HG03097 (cell line): ENCODE data around the gene SNX11.

Source experiments
- ATAC-seq: cut with Tn5 transposase; IDR thresholded peaks from one replicate; pipeline ENCODE4 v1.9.1; 2021; ENCODE audit not compliant: unreplicated experiment, low FRiP score

The SNX11 gene

DNA sequence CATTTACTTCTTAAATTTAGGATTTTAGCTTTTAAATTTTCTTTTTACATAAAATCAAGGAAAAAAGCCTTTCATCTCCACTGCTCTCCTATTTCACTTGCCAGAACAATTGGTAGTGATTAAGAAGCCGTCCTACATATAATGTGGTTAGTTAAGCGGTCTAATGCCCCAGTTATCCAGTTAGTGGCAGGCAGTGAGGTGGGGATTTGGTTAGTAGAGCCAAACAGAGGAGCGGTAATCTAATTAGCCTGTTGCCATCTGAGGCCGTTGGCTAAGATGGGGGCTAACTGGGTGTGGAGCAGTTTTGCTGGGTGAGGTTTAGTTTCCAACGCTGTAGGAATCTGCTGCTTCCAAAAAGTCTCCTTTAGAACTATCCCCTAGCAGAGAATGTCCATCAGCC is 22.4 kb downstream of the SNX11 start:
- ATAC-seq, result no peak

DNA sequence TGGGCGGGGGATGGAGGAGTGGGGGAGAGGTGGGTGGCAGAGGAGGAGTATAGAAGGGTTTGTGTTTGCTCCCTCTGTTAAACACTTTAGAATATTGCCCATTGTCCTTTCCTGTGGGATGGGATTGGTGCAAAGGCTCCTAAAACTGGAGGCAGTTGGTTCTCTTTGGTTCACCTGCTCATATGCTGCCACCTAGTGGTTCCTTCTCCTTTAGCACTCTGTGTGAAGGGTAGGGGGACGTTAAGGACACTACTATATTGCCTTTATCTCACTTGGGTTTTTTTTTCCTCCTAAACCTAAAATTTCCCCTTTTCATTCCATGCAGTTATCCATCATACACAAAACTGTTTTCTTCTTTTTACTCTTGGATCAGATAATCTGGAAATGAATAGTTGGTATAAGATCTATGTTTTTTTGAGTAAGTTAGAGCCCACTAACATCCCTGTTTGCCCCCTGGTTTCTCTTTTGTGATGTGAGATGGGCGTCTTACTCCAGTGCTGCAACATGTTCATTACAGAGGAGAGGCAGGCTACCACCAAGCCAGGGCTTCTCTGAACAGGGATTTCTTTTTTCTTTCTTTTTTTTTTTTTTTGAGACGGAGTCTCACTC is 23.8 kb downstream of the SNX11 start:
- ATAC-seq, result no peak

DNA sequence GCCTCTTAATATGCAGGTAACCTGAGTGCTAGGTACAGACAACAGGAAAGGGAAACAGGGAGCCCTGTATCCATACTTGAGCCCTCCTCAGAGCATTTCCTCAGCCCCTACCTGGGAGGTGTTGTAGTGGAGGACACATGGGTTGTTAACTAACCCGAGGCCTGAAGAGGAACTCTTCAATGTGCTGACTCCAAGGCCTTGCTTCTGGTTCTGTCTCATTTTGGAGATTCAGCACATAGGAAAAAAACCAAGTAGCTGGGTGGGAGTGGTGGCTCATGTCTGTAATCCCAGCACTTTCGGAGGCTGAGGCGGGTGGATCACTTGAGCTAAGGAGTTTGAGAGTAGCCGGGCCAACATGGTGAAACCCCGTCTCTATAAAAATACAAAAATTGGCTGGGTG is 24.8 kb downstream of the SNX11 start:
- no peak for ATAC-seq

DNA sequence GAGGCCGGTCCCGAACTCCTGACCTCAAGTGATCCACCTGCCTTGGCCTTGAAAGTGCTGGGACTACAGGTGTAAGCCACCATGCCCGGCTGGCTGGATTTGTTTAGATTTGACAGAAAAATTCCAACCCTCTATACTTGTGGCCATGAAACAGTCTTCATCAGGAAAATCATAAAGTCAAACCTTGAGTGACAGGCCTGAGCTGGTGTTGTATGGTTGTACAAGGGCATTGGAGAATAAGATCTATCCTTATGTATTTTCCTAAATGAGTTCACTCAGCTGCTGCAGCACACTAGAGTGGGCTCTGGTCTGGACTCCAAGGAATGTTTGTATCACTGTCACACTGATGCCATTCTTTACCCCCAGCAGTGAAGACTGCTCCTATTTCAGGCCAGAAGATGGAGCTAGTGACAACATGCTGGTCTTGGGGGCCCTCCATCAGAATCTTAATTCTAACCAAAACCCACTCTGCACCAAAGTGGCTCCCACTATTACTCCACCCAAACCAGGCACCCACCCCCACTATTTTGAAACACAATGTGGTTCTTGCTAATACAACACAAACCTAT is 27.4 kb downstream of the SNX11 start:
- ATAC-seq, result no peak

DNA sequence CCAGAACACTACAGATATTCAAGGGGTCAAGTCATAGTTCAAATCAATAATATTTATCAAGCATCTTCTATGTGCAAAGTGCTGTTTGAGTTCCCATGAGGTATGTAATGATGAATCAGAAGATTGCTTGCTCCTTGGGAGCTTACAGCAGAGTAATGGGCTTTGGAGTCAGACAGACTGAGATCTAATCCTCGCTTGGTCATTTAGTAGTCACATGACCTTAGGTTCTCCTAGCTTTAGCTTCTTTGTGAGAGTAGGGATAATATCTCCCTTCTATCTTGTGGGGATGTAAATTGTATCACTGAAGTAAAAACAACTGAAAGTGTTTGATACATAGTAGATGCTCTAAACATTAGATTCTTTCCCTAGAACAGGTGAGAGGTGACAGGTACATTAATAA is 30.1 kb downstream of the SNX11 start:
- ATAC-seq, result no peak

DNA sequence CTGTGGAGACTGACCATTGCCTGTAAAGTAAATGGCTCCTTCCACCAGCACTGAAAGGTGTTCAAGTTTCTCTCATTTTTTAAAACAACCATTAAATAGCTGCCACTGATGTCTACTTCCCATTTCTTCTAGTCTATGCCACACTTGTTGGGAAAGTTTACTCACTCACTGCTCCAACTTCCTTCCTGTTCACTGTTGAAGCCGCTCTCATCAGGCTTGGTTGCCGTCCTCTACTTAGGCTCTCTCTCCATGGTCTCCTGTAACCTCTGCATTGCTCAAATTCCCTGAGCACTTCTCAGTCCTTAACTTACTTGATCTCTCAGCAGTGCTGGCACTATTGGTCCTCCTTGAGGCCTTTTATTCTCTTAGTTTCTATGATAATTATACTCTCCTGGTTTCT is 32.4 kb downstream of the SNX11 start:
- no peak for ATAC-seq

DNA sequence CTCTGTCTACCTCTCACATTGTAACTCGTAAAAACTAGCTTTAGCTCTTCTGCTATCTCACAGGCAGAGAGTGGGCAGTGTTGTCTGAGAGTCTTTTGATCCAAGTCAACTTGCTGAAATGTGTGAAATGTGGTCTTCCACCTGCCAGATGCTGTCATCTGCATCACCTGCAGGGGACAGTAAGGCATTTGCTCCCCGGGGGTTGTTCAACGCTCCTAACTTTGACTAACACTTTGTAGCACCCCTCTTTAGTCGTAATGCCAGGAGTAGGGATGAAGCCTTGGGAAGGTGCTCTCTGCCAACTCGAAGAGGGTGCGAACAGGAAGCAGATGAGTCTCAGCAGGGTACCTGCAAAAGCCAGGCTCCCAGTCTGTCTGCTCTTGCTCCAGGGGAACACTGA is 36.1 kb downstream of the SNX11 start:
- ATAC-seq, result no peak

DNA sequence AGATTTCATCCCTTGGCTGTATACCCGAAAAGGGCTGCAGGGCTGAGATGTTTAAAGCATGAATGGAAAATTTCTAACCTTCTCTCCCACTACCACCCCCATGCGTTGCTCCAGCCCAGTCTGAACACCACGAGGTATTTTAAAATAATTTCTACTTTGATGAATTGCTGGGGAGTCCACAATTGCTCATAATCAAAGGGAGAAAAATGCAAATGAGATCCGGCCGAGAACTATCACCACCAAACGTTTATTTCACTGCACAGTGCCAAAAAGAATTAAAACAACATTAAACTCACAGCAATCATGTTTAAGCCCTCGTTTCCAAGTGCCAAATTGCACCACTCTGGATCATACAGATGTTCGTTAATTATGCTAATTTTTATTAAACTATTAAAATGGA is 36.7 kb downstream of the SNX11 start:
- ATAC-seq, result no peak

DNA sequence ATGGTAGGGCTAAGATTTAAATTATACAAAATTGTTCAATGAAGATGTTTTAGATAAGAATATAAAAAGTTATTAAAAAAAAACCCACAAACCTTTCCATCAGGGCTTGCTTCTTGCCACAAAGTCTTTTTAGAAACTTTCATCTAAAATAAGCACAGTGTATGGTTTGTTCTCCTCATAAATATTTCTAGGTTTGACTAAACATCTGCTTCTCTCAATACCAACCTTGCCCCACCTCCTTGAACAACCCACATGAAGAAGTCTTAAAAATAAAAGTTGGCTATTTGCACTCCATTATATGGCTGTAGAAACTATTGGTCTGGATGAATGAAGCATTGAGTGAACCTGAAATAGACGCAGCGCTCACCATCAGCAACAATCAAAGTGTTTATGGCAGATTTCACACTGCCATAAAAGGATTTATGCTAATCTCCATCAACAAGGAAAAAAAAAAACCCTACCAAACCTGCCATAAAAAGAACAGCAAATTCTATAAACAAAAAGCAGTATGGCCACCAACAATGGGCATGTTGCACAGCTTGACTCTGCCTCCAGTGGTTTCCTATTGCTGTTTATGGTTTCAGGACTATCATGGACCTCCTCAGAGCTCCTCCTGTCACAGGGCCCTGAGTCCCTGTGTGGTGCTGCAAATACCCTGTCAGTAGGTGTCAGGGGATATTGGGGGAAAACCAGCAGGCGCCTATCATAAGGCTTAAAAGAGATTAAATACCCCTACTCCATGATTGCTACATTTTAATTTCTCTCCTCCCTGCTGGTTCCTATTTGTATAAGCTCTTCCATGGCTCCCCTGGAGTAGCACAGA is 37.6 kb downstream of the SNX11 start:
- ATAC-seq, result no peak

DNA sequence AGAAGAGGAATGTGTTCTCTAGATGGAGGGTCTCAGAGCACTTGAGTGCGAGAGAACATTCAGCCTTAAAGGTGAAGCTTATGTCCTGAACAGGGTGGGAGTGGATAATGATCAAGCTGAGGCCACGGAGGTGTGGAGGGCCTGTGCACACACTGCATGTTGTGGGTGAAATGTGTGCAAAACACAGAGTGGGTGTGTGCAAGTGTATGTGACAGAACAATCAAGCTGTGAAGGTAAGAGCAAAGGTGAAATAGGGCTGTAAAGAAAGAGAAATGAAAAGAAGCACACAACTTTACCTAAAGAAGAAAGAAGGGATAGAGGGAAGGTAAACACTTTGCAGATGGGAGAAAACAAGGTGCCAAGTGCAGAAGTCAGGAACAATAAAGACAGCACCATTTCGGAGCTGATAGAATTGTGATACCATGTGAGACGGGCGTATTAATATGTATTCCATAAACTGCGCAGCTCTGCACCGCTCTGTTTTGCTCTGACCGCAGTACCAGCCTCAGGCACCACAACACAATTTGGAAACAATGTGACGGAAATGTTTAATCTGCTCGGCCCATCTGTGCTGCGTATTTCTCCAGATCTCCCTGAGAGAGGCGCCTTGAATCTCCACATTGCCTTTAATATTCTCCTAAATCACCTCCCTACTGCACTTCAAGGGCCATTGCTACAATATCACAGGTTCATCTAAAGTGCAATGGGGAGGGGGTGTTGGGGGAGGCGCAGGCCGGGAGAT is 40.6 kb downstream of the SNX11 start:
- no peak for ATAC-seq

DNA sequence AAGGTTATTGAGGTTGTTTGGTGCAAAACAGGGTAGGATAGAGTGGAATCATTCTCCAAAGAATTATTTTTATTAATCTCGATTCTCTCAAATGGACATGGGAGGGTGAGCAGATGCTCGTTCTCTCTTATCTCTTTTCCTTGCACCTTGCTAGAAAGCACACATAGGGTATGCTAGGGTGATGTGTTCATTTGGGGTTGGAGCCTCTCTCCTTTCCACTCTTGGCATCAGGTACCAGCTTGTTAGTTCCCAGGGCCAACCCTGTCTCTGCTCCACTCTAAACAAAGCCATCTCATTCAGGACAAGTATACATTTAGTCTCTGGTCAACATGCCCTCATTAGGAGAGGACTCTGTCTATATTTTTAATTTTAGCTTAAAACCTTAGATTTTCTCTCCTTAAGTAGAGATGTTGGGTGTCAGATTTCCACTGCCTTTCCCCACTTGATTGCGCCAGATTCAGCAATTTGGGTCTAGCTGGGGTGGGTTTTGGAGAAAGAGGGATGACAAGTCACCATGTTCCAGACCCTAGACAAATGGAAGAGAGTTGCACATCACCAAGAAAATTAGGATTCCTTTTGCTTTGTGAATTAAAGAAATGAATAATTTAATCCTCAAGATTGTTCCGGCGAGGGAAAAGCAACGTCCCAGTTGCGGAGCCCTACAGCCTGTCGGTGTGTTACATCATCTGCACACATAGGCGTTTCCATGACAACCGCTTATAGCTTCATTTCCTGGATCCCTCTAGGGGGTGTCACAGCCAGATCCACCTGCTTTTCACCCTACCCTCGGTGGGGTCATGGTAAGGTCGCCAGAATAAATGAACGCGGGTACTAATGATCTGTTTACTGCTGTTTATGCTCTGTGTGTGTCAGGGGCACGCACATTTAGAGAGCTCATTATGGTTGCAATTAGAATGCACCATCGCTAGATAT is 41.6 kb downstream of the SNX11 start:
- ATAC-seq, result no peak

DNA sequence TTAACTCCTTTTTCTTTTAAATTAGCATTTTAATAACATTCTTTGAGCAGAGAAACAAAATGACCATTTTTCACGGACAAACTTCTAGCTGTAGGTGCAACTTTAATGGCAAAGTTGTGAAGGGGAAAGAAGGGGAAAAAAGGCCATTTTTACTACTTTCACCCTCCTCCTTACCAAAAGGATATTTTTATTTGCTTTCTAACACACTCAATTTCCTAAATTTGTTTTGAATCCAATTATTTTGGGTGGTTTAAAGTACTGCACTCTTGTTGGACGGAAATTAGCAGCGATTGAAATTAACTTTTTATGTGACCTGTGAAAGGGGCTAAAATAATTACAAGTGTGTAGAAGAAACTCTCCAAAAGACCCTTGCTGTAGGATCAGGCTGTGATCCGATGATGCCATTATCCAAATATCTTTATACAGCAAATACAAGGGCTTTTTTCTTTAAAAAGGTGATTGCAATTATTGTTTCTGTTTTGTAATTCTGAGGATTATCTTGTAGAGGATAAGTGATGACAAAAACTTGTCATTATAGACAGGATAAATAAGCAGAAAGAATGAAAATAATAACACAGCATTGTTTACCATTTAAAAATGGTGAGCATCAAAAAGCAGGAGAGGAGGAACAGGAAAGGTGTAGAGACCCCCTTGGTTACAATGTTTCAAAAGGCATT is 42.4 kb downstream of the SNX11 start:
- no peak for ATAC-seq

DNA sequence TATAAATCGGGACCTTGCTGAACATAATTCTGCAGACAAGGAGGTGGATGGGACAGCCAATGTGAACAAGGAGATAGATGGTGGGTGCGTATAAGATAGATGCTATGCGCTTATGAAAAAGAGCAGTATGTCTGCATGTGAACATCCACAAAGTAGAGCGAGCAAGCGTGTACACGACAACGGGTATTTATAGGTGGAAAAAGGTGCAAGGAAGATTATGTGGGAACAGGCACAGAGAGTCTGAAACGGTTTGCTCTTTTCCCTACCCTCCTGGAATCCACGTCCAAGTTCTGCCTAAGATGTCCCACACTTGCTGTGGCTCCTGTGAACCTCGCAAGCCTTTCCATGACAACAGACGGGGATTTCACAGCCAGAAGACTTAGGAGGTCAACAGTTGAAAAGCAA is 43.0 kb downstream of the SNX11 start:
- ATAC-seq, result no peak

DNA sequence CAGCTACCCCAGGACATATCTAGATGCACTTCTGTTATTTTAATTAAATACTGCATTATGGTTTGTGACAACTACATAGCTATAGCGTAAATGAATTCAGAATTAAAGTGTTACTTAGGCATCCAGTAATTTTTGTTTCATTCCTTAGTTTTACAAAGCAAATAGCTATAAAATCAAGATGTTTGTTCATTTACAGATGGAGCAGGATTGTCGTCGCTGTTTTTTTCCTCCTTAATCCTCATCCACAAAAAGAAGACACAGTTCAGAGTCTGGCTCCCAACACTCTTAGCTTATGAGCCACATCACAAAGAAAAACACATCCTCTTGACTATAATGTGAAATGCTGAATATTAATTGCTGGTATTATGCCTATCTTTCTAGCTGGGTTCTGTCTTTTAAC is 43.7 kb downstream of the SNX11 start:
- ATAC-seq, result no peak

DNA sequence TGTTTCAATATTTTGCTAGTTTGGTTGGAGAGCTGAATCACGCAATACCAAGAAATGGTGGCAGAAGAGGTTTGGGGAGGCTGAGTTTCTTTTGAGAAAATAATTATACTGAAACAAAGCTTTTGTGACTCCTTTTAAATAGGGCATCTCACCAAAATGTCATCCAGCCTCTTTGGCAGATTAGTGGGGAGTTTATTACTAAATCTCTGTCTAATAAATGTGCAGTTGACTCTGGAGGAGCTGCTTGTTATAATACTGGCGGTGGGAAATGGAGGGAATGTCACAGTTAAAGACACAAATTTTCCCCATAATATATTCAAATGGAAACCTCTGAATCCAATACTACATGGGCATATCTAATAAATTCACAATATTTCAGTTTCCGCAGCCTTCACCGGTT is 44.7 kb downstream of the SNX11 start:
- ATAC-seq, result no peak

DNA sequence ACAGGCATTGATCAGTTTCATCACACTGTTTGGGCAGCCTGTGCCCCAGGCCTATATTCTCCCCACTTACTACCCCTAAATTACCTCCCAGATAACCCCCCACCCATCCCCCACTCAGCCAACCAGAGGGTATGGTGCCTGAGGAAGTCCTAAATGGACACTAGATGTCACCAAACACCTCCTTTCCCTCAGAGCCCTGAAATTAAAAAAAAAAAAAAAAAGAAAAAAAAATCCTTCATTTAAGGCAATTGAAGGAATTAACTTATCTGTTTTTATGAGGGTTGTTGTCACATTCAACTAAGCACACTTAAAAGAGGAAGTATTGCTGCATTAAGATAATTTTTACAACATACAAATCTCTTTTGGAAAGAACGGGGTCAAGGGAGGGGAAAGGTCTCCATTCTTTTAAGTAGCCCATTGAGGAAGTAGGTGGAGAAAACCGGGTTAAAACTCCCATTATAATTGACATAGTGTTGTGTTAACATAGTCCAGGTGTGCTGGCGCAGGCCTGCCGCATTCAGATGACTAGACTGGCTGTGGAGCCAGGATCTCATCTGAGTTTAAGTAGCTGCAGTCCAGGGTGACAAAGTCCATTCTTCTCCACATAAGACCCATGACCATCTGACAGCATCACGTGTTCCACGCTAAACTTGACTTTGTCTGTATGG is 46.3 kb downstream of the SNX11 start:
- no peak for ATAC-seq

DNA sequence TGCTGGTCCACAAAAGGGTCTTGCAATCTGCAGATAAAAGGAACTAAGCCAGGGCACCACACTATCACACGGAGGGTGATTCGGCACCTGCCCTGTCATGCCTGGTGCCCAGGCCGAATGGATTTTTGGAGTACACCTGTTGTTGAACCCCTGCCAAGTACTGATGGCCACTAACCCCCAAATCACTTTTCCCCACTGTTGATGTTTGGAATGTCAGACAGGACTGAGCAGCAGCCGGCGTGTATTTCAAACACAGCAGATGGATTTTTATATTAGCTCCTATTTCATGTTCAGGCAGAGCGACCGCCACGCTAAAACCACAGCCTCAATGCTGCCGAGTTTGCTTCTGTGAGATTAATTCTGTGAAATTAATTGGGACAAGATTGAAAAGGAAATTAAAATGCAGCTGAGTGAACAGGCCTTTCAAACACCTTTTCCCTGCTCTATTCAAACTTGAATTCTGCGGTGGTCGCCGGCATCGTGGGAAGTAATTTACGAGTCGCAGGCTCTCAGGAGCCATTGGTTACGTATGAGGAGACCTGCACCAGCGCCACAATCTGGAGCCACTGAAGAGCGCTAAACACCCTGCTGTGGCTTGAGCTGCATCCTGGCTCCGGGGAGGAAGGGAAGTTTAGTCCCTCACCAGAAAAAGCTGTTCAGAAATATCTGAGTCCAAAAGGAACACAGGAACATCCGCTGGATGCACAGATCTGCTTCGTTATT is 48.5 kb downstream of the SNX11 start:
- ATAC-seq, result no peak

DNA sequence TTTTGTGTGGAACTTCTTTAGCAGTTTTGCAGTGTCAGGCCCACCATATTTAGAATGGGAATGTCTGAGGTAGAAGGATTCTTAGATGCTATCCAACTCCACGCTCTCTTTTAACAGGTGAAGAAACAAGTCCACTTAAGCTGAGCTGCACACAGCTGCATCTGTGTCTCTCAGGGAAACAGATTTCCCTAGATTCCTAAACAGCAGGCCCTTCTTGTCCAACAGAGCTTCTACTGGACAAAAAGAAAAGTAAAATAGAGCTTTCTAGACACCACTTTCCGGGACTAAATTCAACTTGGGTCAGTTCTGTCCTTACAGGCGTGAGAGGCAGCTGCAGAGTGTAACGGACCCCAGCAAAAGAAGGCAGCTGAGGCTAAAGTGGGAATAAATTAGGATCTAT is 51.7 kb downstream of the SNX11 start:
- ATAC-seq, result no peak
